Esophagus muscularis mucosa (tissue), 4 donors: ENCODE data around the gene PTPN5. TPM values are rescaled to one million over a fixed set of nuclear protein-coding genes. Genes with fewer than 3 reads are reported as not detected.

Source experiments
- DNase-seq: peaks from one replicate; pipeline ENCODE4 v3.0.0-alpha.2; 2017; ENCODE audit errors: extremely low spot score
- H3K27ac ChIP-seq, 4 donors: fragments of 200-600 bp; sonication (generic); replicated peaks in 1 of 4; 1 replicate in 3 of 4; 2 replicates in 1 of 4; pipeline ENCODE4 v1.5.1; 2016 to 2019; ENCODE audit warnings: mild to moderate bottlenecking in 1 of 4
- H3K27me3 ChIP-seq, 4 donors: fragments of 200-600 bp; sonication (generic); one replicate each; pipeline versions ENCODE4 v1.5.1 to v1.6.0; 2016 to 2019
- H3K36me3 ChIP-seq, 4 donors: fragments of 200-600 bp; sonication (generic); one replicate each; pipeline ENCODE4 v1.5.1; 2016 to 2019
- H3K4me1 ChIP-seq, 4 donors: fragments of 200-600 bp; sonication (generic); one replicate each; pipeline ENCODE4 v1.5.1; 2016 to 2019
- H3K4me3 ChIP-seq, 4 donors: fragments of 200-600 bp; sonication (generic); 1 replicate in 2 of 4; 2 replicates in 2 of 4; pipeline ENCODE4 v1.5.1; 2016 to 2019; ENCODE audit warnings: mild to moderate bottlenecking in 4 of 4, moderate library complexity in 1 of 4
- H3K9me3 ChIP-seq, 4 donors: fragments of 200-600 bp; sonication (generic); 1 replicate in 3 of 4; 2 replicates in 1 of 4; pipeline ENCODE4 v1.5.1; 2016 to 2019
- CTCF ChIP-seq, 3 experiments: fragments of 200-600 bp in 2 of 3; fragments of 450-650 bp in 1 of 3; sonication (generic) in 2 of 3; IDR thresholded peaks; one replicate each; pipeline ENCODE4 v1.5.1; 2017 to 2019; ENCODE audit warnings: antibody characterized with exemption in 3 of 3, mild to moderate bottlenecking in 2 of 3, moderate library complexity in 1 of 3
- EP300 ChIP-seq: sonication (generic); formaldehyde crosslinking; IDR thresholded peaks from one replicate; pipeline ENCODE4 v1.6.1; 2017; ENCODE audit warnings: antibody characterized with exemption
- POLR2A ChIP-seq: fragments of 450-650 bp; IDR thresholded peaks from one replicate; pipeline ENCODE4 v1.6.1; 2017; ENCODE audit warnings: antibody characterized with exemption, moderate library complexity, mild to moderate bottlenecking, low read depth
- POLR2AphosphoS5 ChIP-seq, 2 donors: sonication (generic); formaldehyde crosslinking; IDR thresholded peaks; one replicate each; pipeline ENCODE4 v1.6.1; 2017; ENCODE audit warnings: antibody characterized with exemption in 2 of 2
- WGBS: methylation state at CpG from one replicate; pipeline ENCODE4 v1.1.5; 2018; 5-methylcytosine and 5-hydroxymethylcytosine counted together
- intact Hi-C: fragments of 100-400 bp; cut with DNase I; formaldehyde crosslinking; loops from one replicate; pipeline ENCODE4 v1.15.1; 2023
- total RNA-seq, 4 donors: library from RNA; depleted of rRNA; stranded (reverse); fragments of >200 nt; gene quantifications; one replicate each; pipeline versions ENCODE4 v1.1.0 to v1.2.1, GENCODE V29; 2016

PTPN5 gene
- total RNA-seq, 4 donors from 2014 or later = 1.2 to 4.1 (median 3.0) TPM

- WGBS = 94% methylated on average over 9 of the region's 9 CpGs
- peaks cover 5 to 8% (median 7%) of the 10 kb centered on the region in 4 donors for H3K4me1 ChIP-seq
- no peak overlapping the region for H3K4me3 ChIP-seq
- no peak overlapping the region for H3K27ac ChIP-seq
- no peaks in the 10 kb centered on the region for H3K27me3 ChIP-seq
- H3K9me3 ChIP-seq = no peaks in the 10 kb centered on the region
- no peaks in the 10 kb centered on the region for H3K36me3 ChIP-seq
- intact Hi-C loops = no loop called here
- TF ChIP-seq POLR2A (no peak), EP300 (no peak), POLR2AphosphoS5 (IDR thresholded peaks at IDR 0.05) (no peak), CTCF (IDR thresholded peaks at IDR 0.05) (no peak)
- DNase-seq = no peak
Measured at GRCh38 chr11:18730020-18730419, 61.6 kb downstream of the PTPN5 start.

DNA sequence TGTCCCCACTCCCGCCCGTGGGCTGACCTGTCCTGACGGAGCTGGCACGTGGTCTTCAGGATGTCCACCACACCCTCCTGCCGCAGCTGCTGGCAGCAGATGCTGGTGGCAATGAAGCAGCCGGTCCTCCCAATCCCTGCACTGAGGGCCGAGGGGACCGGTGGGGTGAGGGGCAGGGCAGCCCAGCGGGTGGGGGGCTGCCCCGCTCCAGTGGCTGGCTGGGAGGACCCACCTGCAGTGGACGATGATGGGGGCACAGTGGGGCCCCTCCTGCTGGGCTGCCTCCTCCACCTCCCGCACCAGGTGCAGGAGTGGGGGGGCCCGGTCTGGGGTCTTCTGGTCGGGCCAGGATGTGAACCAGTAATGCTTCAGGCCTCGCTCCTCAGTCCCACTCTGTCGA is 62.2 kb downstream of the PTPN5 start:
- no peak for DNase-seq
- TF ChIP-seq POLR2A (no peak), EP300 (no peak), CTCF (IDR thresholded peaks at IDR 0.05) (no peak), POLR2AphosphoS5 (IDR thresholded peaks at IDR 0.05) (no peak)
- intact Hi-C loops = no loop called here
- Histone ChIP-seq H3K36me3 (no peaks in the 10 kb centered on the region), H3K4me1 (peaks cover 5 to 8% (median 7%) of the 10 kb centered on the region in 4 donors), H3K27ac (no peak overlapping the region), H3K9me3 (no peaks in the 10 kb centered on the region), H3K27me3 (no peaks in the 10 kb centered on the region), H3K4me3 (no peak overlapping the region)
- 84% methylated on average over 9 of the region's 16 CpGs for WGBS

DNA sequence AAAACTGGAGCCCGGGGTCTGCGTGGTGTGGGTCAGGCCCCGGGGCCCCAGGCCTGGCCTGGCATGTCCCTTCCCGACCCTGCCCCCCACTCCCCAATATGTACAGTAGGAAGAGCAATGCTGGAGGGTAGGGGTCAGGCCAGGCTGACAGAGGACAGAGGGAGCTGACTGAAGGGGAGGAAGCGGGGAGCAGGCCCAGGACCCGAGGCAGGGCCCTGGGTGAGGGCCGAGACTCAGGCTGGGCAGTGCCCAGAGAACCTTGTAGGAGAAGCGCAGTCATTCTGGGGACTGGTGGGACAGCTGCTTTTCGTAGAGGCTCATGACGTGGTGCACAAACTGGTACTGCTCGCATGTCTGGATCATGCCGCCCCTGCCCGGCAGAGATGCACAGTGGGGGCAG is 62.9 kb downstream of the PTPN5 start:
- Histone ChIP-seq H3K36me3 (no peaks in the 10 kb centered on the region), H3K27me3 (no peaks in the 10 kb centered on the region), H3K4me3 (no peak overlapping the region), H3K27ac (no peak overlapping the region), H3K4me1 (peaks cover 5 to 8% (median 7%) of the 10 kb centered on the region in 4 donors), H3K9me3 (no peaks in the 10 kb centered on the region)
- intact Hi-C loops = no loop called here
- no peak for DNase-seq
- WGBS = 94% methylated on average over 7 of the region's 13 CpGs
- TF ChIP-seq CTCF (IDR thresholded peaks at IDR 0.05) (no peak), POLR2A (no peak), EP300 (no peak), POLR2AphosphoS5 (IDR thresholded peaks at IDR 0.05) (no peak)

GRCh38 chr11:18727479-18728236 is 63.9 kb downstream of the PTPN5 start:
- H3K27me3 ChIP-seq = no peaks in the 10 kb centered on the region
- no peaks in the 10 kb centered on the region for H3K36me3 ChIP-seq
- no peak for DNase-seq
- 47% methylated on average over 10 of the region's 10 CpGs for WGBS
- H3K4me3 ChIP-seq = no peak overlapping the region
- intact Hi-C loops = no loop called here
- H3K27ac ChIP-seq = no peak overlapping the region
- H3K9me3 ChIP-seq = no peaks in the 10 kb centered on the region
- no peak for TF ChIP-seq POLR2AphosphoS5 (IDR thresholded peaks at IDR 0.05)
- TF ChIP-seq EP300 = no peak
- TF ChIP-seq POLR2A = no peak
- peak; percentile 42 to 81 (median 46) for TF ChIP-seq CTCF (IDR thresholded peaks at IDR 0.05)
- peaks cover 5 to 8% (median 7%) of the 10 kb centered on the region in 4 donors for H3K4me1 ChIP-seq
